ENCODE data around the gene BARD1.
A peak's percentile ranks its signal among the peaks of the same experiment; 100 is the strongest.
"Not testable (repeated sequence)": the region's sequence is repeated elsewhere in the genome, so short reads cannot be mapped to it uniquely, and the experiment has no call there.

Gene BARD1

GRCh38 chr2:214765180-214765579, 44.3 kb downstream of the BARD1 start:
- DNase-seq (ENCODE audit: low spot score) = peak; percentile 88

- no peak for DNase-seq (ENCODE audit: low spot score)
Observed at GRCh38 chr2:214753455-214753854, 56.0 kb downstream of the BARD1 start.

DNA sequence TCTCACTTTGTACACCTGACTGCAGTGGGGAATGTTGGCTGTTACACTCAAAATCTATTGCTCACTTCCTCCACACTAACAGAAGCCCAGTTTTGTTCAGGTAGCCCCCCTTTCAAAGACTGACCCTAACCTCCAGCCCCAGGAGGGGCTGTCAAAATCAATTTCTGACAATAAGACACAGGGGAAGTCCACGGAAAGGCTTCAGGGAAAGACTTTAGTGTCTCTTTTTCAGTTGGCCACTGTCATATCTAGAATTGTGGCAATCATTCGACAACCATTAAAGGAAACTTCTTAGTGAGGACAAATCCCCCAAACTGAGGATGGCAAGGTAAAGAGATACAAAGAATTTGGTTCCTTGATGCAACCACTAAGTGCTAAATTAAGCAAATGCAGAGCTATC, 59.0 kb downstream of the BARD1 start:
- no peak for DNase-seq (ENCODE audit: low spot score)

DNA sequence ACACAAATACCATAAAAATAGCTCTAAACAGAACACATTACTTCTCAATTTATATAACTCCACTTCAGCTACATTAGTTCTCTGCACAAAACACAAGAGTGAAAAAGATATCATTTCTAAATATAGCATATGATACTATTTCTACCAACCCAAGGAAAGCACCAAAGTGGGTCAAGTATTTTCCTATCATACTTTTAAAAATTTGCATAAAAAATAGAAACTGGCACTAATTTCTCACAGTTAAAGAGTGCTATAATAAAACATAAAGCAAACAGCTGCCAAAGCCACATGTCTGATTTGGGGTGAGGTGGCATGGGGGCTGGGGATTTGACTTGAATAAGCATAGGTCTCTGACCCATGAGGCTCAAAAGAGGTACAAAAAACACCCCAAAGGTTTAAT, 61.5 kb downstream of the BARD1 start:
- DNase-seq (ENCODE audit: low spot score) = no peak

GRCh38 chr2:214742119-214742518, 67.4 kb downstream of the BARD1 start:
- no peak for DNase-seq (ENCODE audit: low spot score)

DNA sequence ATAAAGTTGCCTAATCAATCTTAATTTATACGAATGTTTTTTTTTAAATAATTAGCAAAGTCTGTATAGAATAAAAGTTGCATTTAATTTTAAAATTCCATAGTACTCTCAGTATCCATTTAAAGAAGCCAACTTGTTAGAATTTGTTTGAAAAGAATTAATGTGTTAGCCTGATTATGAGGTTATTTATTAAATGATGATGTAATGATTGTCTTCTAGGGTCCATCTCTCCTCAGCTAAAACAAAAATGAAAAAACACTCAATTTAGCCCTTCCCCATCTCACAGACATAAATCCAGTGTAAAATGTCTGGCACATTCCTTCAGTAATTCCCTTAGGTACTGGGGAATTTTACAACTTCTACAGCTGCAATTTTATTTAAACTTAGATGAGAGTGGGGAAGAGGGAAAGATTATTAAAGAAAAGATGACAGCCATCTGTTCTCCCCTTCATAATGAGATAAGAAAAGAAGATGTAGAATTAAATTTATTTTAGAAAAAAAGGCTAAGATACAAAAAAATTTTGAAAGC, 68.6 kb downstream of the BARD1 start:
- DNase-seq (ENCODE audit: low spot score) = no peak

DNA sequence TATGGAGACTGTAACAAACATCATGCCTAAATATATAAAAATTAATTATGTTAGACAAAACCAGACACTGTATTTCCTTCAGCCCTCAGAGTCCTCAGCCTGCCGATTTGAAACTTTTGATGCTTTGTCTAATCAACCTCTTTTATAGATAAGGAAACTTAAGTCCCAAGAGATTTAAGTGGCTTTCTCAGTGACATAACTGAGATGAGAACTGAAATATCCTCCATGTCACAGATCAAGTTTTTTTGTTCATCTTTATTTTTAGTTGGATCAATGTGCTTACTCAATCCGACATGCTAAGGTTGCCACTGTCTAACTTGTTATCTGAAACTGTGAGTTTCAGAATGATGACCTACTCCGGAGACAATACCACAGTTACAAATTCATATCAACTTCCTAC, 72.3 kb downstream of the BARD1 start:
- no peak for DNase-seq (ENCODE audit: low spot score)

DNA sequence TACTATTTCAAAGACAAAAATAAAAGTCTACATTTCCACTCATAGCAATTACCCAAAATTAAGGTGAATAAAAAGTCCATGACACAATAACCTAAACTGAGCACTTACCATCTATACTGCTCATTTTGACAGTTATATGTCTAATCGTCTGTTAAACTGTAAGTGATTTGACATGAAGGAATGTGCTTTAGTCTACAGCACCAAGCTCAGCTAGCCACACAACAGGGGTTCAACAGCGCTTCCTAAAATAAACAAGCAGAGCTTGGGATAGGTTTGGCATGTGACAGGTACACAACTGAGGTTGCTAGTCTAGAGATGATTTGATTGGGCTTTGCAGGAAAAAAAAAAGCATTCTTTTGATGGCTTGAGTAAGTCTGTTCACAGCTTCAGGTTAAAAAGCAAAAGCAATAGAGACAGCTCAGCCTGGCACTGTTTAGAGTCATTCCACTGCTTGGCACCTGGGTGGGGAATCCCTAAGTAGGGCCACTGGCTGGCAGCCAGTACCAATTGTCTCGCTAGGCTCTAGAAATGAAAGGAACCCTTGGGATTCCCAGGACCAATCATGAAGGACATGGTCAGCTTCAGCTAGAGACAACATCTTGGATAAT, 78.6 kb downstream of the BARD1 start:
- peak; percentile 74 for DNase-seq (ENCODE audit: low spot score)

DNA sequence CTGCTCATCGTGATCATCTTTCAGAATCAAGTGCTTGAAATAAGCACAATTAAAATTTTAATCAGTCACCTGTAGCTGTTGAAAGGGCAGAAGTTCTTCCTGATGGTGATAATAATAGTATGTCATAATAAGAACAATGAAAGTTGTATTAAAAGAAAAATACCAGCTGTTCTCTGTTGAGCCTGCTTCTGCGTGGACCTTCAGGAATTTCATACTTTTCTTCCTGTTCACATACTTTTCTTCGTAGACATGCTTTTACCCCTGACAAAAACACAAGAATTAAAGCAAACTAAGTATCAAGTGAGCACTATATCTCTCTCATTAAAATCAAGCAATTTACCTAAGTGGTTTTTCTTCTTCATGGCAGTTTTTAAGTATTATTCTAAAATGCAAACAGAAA, 79.2 kb downstream of the BARD1 start:
- DNase-seq (ENCODE audit: low spot score) = peak; percentile 15

- no peak for DNase-seq (ENCODE audit: low spot score)
Observed at GRCh38 chr2:214724741-214725140, 84.7 kb downstream of the BARD1 start.

DNA sequence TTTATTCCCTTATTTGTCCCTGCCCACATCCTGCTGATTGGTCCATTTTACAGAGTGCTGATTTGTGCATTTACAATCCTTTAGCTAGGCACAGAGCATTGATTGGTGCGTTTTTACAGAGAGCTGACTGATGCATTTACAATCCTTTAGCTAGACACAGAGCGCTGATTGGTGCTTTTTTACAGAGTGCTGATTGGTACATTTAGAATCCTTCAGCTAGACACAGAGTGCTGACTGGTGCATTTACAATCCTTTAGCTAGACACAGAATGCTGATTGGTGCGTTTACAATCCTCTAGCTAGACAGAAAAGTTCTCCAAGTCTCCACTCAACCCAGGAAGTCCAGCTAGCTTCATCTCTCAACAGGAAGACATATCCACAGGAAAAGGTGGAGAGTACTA, 91.6 kb downstream of the BARD1 start:
- DNase-seq (ENCODE audit: low spot score) = not testable (repeated sequence)

- no peak for DNase-seq (ENCODE audit: low spot score)
Observed at GRCh38 chr2:214716811-214717560, 92.5 kb downstream of the BARD1 start.

GRCh38 chr2:214715025-214715424, 94.5 kb downstream of the BARD1 start:
- peak; percentile 5 for DNase-seq (ENCODE audit: low spot score)

DNA sequence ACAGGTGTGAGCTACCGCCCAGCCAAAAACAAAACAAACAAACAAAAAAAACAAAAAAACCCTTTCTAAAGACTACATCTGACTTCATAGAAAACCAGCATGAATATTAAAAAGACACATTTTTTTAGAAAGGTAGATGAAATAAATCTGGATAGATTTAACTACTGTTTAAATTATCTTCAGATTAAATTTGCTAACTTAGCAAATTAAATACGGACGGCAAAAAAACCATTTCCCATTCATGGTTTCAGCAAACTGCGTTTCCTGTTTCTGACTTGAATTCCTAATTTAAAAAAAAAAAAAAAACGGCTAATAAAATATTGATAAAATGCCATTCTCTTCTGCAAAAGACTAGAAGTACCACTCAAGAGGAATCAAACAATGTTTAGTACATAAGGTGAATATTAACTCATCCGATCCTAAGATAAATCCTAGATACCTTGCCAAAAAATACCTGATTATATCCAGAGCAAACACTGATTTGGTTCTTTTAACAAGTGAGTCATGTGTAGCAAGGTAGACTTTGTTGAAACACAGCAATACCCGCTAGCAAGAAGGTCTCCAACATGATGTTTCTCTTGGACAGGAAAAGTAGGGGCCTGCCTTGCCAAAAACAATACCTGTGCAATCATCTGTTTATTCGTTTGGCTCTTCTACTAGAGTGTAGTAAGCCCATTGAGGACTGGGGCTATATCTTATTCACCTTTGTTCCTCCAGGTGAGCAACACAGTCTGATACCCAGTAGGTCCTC, 96.2 kb downstream of the BARD1 start:
- no peak for DNase-seq (ENCODE audit: low spot score)

DNA sequence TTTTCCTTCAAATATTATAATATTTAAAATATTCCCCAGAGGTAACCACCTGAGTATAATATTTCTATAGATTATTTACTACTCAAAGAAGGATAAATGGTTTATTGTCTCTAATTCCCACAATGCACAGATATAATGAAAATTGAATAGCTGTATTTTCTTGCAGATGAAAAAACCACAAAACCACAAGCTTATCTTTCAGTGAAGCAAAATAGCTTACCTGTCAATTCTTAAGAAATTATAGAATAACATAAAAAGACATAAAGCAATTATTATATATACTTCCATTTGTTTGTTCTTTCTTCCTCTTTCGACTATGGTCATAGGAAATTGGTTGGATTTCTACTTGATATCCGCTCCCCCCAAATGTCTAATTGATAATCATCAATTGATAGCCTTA, 98.8 kb downstream of the BARD1 start:
- DNase-seq (ENCODE audit: low spot score) = no peak

DNA sequence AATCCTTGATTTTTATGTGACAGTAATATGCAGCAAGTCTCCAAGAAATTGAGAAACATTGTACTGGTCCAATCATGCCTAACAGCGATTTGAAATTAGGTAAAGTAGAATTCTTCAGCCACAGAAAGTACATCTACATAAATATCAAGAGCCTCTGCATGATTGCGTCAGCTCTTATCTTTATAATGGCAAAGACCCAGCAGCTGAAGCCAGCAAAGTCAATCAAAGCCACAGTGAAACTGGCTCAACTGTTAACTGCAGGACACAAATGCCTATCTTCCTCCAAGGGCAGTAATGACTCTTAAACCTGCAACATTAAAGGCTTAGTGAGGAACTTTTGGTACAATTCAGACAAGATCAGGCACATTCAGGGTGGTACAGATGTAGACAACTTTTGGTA, 102.5 kb downstream of the BARD1 start:
- no peak for DNase-seq (ENCODE audit: low spot score)

DNA sequence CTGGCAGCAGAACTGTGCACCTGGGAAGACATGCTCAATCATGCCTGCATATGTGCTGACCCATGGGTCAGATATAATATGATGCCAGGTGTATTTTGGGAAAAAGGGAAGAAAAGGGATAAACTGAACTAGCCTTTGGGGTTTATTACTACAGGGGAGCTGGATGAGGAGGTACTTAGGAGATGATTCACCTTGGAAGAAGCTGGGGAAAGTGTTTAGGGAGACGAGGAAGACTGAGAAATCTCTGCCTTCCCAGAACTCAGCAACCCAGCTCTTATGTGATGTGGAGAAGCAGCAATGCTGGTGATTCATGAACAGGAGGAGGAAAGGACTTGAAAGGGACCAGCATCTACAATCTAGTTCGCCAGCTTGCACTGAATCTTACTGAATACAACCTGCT, 110.2 kb downstream of the BARD1 start:
- peak; percentile 10 for DNase-seq (ENCODE audit: low spot score)

DNA sequence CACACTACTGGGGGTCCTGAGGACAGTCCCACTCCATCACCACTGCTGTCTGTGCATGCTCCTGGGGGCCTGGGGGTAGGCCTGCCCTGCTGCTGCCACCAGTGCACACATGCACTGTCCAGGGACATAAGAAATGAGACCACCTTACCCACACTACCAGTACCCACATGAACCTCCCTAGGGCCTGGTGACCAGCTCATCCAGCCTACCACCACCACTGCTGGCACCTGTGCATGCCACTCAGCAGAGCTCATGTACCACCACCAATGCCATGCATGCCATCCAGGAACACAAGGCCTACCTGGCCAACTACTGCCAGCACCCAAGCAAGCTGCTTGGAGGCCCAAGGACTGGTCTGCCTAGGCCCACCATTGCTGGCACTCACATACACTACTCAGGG, 112.8 kb downstream of the BARD1 start:
- no peak for DNase-seq (ENCODE audit: low spot score)

DNA sequence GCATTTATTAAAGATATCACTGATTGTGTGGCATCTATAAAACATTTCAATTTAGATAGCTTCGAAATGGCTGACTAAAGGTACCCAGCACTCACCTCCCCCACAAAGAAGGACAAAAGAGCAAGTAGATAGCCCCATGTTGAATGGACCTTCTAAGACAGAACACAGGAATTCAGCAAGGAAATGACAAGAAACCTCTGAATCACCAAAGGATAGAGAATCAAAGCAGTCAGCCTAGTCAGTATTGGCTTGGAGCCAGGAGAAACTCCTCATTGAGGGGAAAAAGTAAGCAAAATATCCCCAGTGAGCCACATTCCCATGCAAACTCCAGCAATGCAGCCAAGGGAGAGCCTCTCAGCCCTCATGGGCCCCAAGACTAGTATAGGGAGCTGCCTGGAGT, 113.7 kb downstream of the BARD1 start:
- DNase-seq (ENCODE audit: low spot score) = peak; percentile 19

DNA sequence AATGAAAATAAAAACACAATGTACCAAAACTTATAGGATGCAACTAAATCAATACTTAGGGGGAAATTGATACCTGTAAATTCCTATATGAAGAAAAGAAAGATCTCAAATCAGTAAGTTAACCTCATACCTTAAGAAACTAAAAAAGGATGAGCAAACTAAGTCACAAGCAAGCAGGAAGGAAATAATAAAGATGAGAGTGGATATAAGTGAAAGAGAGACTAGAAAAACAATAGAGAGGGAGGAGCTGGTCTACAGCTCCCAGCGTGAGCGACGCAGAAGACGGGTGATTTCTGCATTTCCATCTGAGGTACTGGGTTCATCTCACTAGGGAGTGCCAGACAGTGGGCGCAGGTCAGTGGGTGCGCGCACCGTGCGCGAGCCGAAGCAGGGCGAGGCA, 125.9 kb downstream of the BARD1 start:
- DNase-seq (ENCODE audit: low spot score) = peak; percentile 5

DNA sequence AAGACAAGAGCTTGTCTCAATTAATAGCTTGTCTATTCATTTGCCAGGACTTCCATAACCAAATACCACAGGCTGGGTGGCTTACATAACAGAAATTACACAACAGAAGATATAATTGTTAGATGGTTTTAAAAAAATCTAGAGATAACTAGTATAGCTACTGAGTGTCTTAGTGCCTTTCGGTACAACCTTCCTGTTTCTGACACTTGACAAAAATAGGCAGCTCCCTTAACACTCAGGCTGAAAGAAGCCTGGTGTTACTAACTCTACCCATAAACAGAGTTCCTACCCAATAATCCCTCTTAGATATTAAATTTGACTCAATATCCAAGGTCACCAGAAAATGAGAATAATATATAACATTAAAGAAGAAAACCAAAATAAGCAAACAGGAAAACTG, 129.7 kb downstream of the BARD1 start:
- DNase-seq (ENCODE audit: low spot score) = no peak

- DNase-seq (ENCODE audit: low spot score) = no peak
Observed at GRCh38 chr2:214676421-214677089, 132.9 kb downstream of the BARD1 start.
